Peyer's patch (tissue), 4 donors: ENCODE results near the gene LRP6. TPM values are rescaled to one million over a fixed set of nuclear protein-coding genes. Genes with fewer than 3 reads are reported as not detected.

Experiments used
- DNase-seq, 3 donors: peaks; one replicate each; pipeline ENCODE4 v3.0.0-alpha.2; 2017 to 2019
- H3K27ac ChIP-seq, 4 donors: fragments of 200-600 bp; sonication (generic); one replicate each; pipeline ENCODE4 v1.5.1; 2016 to 2019
- H3K27me3 ChIP-seq, 2 donors: fragments of 200-600 bp; sonication (generic); one replicate each; pipeline ENCODE4 v1.5.1; 2019
- H3K36me3 ChIP-seq, 3 donors: fragments of 200-600 bp; sonication (generic); one replicate each; pipeline ENCODE4 v1.5.1; 2016 to 2019
- H3K4me1 ChIP-seq, 4 donors: fragments of 200-600 bp; sonication (generic); one replicate each; pipeline ENCODE4 v1.5.1; 2016 to 2019
- H3K4me3 ChIP-seq, 4 donors: fragments of 200-600 bp; sonication (generic); 1 replicate in 3 of 4; 2 replicates in 1 of 4; pipeline ENCODE4 v1.5.1; 2016 to 2019; ENCODE audit warnings: mild to moderate bottlenecking in 1 of 4
- H3K9me3 ChIP-seq, 4 donors: fragments of 200-600 bp; sonication (generic); one replicate each; pipeline ENCODE4 v1.5.1; 2016 to 2019; ENCODE audit warnings: mild to moderate bottlenecking in 1 of 4
- POLR2A ChIP-seq, 2 donors: fragments of 450-650 bp; IDR thresholded peaks; one replicate each; pipeline ENCODE4 v1.5.1; 2017; ENCODE audit warnings: antibody characterized with exemption in 2 of 2, mild to moderate bottlenecking in 2 of 2, moderate library complexity in 2 of 2
- total RNA-seq, 4 donors: library from RNA; depleted of rRNA; stranded (reverse); fragments of >200 nt; gene quantifications; one replicate each; pipeline ENCODE4 v1.1.0, GENCODE V29; 2016
- TF ChIP-seq, protein P1 (sequence below), 6 experiments: fragments of 450-650 bp in 4 of 6; fragments of 200-600 bp in 2 of 6; sonication (generic) in 1 of 6; IDR thresholded peaks; one replicate each; pipeline ENCODE4 v1.5.1; 2017 to 2019; ENCODE audit warnings: antibody characterized with exemption in 6 of 6, mild to moderate bottlenecking in 3 of 6, moderate library complexity in 1 of 6

The LRP6 gene
- total RNA-seq, 4 donors from 2014 or later, result 27.3 to 78.4 (median 56.2) TPM

DNA sequence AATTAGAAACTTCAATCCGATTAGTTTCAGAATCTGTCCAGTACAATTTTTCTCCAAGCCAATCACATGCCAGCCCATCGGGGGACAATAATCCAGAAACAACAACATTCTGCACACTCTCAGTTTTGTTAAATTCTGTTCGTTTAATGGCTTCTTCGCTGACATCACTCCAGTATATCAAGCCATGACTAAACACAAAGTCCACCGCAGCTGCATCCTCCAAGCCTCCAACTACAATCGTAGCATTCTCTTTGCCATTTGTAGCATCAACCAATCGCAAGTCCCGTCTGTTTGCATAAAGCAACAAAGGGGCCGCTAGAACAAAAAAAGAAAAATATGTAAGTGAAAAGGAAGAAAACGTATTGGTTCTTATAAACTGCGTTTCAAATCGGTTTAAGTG lies 22.5 kb downstream of the LRP6 start:
- Histone ChIP-seq H3K4me3 (no peak overlapping the region), H3K9me3 (no peaks in the 10 kb centered on the region), H3K4me1 (peaks cover 0 to 6% (median 0%) of the 10 kb centered on the region in 4 donors), H3K27me3 (no peaks in the 10 kb centered on the region), H3K27ac (no peak overlapping the region), H3K36me3 (peaks cover 0 to 5% (median 0%) of the 10 kb centered on the region in 3 donors)
- DNase-seq, result no peak
- no peak for TF ChIP-seq POLR2A (IDR thresholded peaks at IDR 0.05)
- TF ChIP-seq, protein P1, sequence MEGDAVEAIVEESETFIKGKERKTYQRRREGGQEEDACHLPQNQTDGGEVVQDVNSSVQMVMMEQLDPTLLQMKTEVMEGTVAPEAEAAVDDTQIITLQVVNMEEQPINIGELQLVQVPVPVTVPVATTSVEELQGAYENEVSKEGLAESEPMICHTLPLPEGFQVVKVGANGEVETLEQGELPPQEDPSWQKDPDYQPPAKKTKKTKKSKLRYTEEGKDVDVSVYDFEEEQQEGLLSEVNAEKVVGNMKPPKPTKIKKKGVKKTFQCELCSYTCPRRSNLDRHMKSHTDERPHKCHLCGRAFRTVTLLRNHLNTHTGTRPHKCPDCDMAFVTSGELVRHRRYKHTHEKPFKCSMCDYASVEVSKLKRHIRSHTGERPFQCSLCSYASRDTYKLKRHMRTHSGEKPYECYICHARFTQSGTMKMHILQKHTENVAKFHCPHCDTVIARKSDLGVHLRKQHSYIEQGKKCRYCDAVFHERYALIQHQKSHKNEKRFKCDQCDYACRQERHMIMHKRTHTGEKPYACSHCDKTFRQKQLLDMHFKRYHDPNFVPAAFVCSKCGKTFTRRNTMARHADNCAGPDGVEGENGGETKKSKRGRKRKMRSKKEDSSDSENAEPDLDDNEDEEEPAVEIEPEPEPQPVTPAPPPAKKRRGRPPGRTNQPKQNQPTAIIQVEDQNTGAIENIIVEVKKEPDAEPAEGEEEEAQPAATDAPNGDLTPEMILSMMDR (IDR thresholded peaks at IDR 0.05), result no peak

DNA sequence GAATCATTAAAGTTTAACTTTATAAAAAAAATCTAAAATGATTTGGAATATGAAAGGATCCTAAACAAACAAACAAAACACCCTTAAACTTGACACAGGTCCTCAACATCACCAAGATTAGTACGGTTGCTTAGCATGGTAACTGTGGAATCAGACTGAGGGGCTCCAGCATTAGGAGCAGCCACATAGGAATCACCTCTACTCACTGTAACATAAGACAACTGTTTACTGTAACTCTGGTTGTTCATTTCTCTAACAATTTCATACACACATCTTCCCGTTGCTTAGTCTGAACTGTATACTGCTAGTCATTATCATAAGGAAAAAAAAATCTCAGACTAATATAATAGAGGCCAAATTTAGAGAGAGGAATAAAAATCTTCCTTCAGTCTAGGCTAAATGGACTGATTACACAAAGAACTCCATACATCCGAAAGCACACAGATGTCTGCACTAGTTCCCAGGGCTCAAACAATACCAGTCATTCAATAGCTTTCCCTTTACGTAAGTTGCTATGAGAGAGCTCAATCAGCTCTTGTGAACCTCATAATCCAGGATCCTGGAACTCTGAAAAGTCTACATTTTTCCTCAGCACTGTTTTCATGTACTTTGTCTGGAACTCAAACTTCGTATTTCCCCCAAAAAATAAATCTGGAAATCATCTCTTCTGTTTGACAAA lies 26.0 kb downstream of the LRP6 start:
- H3K36me3 ChIP-seq, result peaks cover 0 to 5% (median 0%) of the 10 kb centered on the region in 3 donors
- DNase-seq, result no peak
- no peaks in the 10 kb centered on the region for H3K9me3 ChIP-seq
- H3K27ac ChIP-seq, result no peak overlapping the region
- H3K4me3 ChIP-seq, result no peak overlapping the region
- TF ChIP-seq, protein P1 (IDR thresholded peaks at IDR 0.05), result no peak
- H3K27me3 ChIP-seq, result no peaks in the 10 kb centered on the region
- peaks cover 0 to 6% (median 0%) of the 10 kb centered on the region in 4 donors for H3K4me1 ChIP-seq

DNA sequence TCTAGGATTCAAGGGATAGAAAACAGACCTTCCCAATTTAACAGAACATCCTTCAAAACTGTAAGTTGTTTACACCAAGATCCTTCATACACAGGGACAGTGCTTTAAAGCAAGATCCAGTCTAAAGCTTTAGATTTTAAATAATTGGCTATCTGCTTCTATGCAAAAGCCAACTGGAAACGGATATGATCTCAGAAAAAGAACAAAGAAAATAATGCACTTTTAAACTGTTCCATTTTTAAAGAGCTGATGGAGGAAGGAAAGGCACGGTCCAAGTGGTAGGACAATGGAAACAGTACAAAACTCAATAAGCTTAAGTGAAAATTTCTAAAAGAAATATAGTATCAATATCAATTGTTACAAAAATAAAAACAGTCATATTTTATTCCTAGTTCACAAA lies 27.7 kb downstream of the LRP6 start:
- Histone ChIP-seq H3K27me3 (no peaks in the 10 kb centered on the region), H3K9me3 (no peaks in the 10 kb centered on the region), H3K27ac (no peak overlapping the region), H3K4me3 (no peak overlapping the region), H3K4me1 (peaks cover 0 to 6% (median 0%) of the 10 kb centered on the region in 4 donors), H3K36me3 (peaks cover 0 to 5% (median 0%) of the 10 kb centered on the region in 3 donors)
- DNase-seq, result no peak
- TF ChIP-seq POLR2A (IDR thresholded peaks at IDR 0.05), result no peak
- TF ChIP-seq, protein P1 (IDR thresholded peaks at IDR 0.05), result no peak

DNA sequence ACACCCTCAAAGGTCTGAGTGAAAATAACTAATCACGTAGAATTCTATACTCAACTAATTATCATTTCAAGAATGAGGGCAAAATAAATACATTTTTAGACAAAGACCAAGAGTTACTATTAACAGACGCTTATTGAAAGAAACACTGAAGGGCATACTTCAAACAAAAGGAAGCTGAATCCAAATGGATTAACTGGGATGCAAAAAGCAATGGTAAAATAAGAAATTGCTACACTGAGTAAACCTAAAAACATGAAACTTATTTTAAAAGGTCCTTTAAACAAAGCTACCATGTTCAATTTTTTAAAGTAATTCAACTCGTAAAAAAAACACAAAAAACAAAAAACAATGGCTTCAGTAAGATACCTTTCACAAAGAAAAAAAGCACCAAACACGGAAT lies 28.2 kb downstream of the LRP6 start:
- Histone ChIP-seq H3K4me3 (no peak overlapping the region), H3K36me3 (peaks cover 0 to under 1% (median 0%) of the 10 kb centered on the region in 3 donors), H3K27me3 (no peaks in the 10 kb centered on the region), H3K27ac (no peak overlapping the region), H3K4me1 (peaks cover 0 to 6% (median 0%) of the 10 kb centered on the region in 4 donors), H3K9me3 (no peaks in the 10 kb centered on the region)
- TF ChIP-seq, protein P1 (IDR thresholded peaks at IDR 0.05), result no peak
- no peak for TF ChIP-seq POLR2A (IDR thresholded peaks at IDR 0.05)
- DNase-seq, result no peak

DNA sequence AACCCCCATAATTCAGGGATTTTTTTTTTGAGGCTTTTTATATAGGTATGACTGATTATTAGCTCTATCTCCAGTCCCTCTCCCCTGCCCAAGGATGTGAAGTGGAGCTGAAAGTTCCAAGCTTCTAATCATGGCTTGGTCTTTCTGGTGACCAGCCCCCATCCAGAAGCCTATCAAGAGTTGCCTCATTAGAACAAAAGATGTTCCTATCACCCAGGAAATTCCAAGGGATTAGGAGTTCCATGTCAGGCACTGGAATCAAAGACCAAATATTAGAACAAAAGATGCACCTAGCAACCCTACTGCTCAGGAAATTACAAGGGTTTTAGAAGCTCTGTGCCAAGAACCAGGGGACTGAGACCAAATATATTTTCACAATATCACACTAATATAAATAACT lies 29.9 kb downstream of the LRP6 start:
- no peaks in the 10 kb centered on the region for H3K9me3 ChIP-seq
- no peaks in the 10 kb centered on the region for H3K36me3 ChIP-seq
- no peaks in the 10 kb centered on the region for H3K27me3 ChIP-seq
- DNase-seq, result no peak
- H3K4me1 ChIP-seq, result peaks cover 0 to 6% (median 0%) of the 10 kb centered on the region in 4 donors
- H3K27ac ChIP-seq, result no peak overlapping the region
- H3K4me3 ChIP-seq, result no peak overlapping the region
- no peak for TF ChIP-seq POLR2A (IDR thresholded peaks at IDR 0.05)
- TF ChIP-seq, protein P1 (IDR thresholded peaks at IDR 0.05), result no peak
